Glomerular endothelial cell (primary cell): Measurements from ENCODE around the gene PCDHAC2. TPM values are rescaled to one million over a fixed set of nuclear protein-coding genes. Genes with fewer than 3 reads are reported as not detected.

Source experiments
- DNase-seq: peaks from one replicate; pipeline ENCODE4 v3.0.0-alpha.2; 2011; ENCODE audit warnings: low read depth, low spot score; ENCODE audit errors: extremely low read depth
- total RNA-seq: library from RNA; depleted of rRNA; stranded (reverse); fragments of >200 nt; gene quantifications from 2 replicates; pipeline ENCODE4 v1.2.3, GENCODE V29; 2015

PCDHAC2 gene
- not detected in 2 replicates for total RNA-seq

GRCh38 chr5:140966293-140967225, at the start of gene PCDHAC2:
Gene PCDHAC2 (plus strand): TSS chr5:140966476. CDS start chr5:140966767, 291 bp downstream.
- no peak for DNase-seq

GRCh38 chr5:140923601-140924000, 42.7 kb upstream of the PCDHAC2 start:
- DNase-seq = no peak

- DNase-seq = no peak
These were observed 40.4 kb upstream of the PCDHAC2 start, which contains the start of gene PCDHAC1 for GRCh38 chr5:140925806-140926442. Gene PCDHAC1 (plus strand): TSS chr5:140926299. CDS start chr5:140926893, 594 bp downstream.

- no peak for DNase-seq
These were observed 39.6 kb upstream of the PCDHAC2 start for GRCh38 chr5:140926443-140927227.

- DNase-seq = no peak
These were observed 39.1 kb upstream of the PCDHAC2 start for GRCh38 chr5:140927228-140927573.

- no peak for DNase-seq
These were observed 31.2 kb upstream of the PCDHAC2 start for GRCh38 chr5:140934964-140935606.

- no peak for DNase-seq
These were observed 19.7 kb upstream of the PCDHAC2 start for GRCh38 chr5:140946578-140946977.

- no peak for DNase-seq
These were observed 14.6 kb upstream of the PCDHAC2 start for GRCh38 chr5:140951636-140952035.

- no peak for DNase-seq
These were observed 13.0 kb upstream of the PCDHAC2 start for GRCh38 chr5:140953234-140953633.

- no peak for DNase-seq
These were observed 4.1 kb upstream of the PCDHAC2 start for GRCh38 chr5:140962190-140962589.

GRCh38 chr5:140964356-140964755, 1.9 kb upstream of the PCDHAC2 start:
- DNase-seq = no peak

- DNase-seq = no peak
These were observed 377 bp upstream of the PCDHAC2 start for GRCh38 chr5:140965905-140966292.

GRCh38 chr5:140967226-140967893, 1.1 kb downstream of the PCDHAC2 start:
- DNase-seq = no peak

- no peak for DNase-seq
These were observed 3.6 kb downstream of the PCDHAC2 start for GRCh38 chr5:140969880-140970279.

- no peak for DNase-seq
These were observed 7.3 kb downstream of the PCDHAC2 start for GRCh38 chr5:140973550-140973949.

GRCh38 chr5:140977003-140977402, 10.7 kb downstream of the PCDHAC2 start:
- DNase-seq = no peak

GRCh38 chr5:140978260-140978659, 12.0 kb downstream of the PCDHAC2 start:
- no peak for DNase-seq

GRCh38 chr5:140978983-140979382, 12.7 kb downstream of the PCDHAC2 start:
- DNase-seq = no peak

GRCh38 chr5:140982083-140982716, 15.9 kb downstream of the PCDHAC2 start:
- no peak for DNase-seq

GRCh38 chr5:140986117-140986521, 19.8 kb downstream of the PCDHAC2 start:
- DNase-seq = no peak
